Inferior parietal cortex (tissue), 1 donor: ENCODE measurements around the gene ATF6.
"Not testable (repeated sequence)": the region's sequence is repeated elsewhere in the genome, so short reads cannot be mapped to it uniquely, and the experiment has no call there.

Experiments
- DNase-seq: peaks from one replicate; pipeline ENCODE4 v3.0.0-alpha.2; 2016; ENCODE audit errors: extremely low spot score

Gene ATF6

DNA sequence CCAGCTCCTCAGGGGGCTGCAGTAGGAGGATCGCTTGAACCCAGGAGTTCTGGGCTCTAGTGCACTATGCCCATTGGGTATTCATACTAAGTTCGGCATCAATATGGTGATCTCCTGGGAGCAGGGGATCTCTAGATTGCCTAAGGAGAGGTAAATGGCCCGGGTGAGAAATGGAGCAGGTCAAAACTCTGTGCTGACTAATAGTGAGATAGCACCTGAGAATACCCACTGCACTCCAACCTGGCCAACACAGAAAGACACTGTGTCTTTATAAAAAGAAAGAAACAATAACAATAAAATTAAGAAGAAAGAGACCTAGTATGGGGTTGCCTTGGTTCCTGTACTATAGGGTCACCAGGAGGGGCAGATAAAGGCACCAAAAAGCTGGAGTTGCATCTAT lies 30.3 kb upstream of the ATF6 start:
- DNase-seq: no peak

- no peak for DNase-seq
Observed at GRCh38 chr1:161736335-161736969, 29.7 kb upstream of the ATF6 start.

DNA sequence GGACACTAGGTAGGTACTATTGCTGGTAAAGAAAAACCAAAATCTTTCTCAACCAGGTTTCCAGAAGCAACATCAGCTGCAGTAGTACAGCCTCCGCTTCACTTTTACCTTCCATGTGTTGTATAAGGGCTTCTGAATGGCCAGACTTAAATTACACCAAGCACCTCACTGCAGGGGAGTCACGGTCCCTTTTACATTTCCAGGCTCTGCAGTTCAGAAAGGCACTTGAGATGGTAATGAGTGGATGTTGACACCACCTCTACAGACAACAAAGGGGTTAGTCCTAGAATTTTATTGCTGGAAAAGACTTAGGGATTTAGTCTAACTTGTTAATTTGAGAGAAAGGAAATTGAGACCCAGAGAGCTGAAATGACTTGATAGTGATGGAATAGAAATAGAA lies 28.5 kb upstream of the ATF6 start:
- DNase-seq: no peak

DNA sequence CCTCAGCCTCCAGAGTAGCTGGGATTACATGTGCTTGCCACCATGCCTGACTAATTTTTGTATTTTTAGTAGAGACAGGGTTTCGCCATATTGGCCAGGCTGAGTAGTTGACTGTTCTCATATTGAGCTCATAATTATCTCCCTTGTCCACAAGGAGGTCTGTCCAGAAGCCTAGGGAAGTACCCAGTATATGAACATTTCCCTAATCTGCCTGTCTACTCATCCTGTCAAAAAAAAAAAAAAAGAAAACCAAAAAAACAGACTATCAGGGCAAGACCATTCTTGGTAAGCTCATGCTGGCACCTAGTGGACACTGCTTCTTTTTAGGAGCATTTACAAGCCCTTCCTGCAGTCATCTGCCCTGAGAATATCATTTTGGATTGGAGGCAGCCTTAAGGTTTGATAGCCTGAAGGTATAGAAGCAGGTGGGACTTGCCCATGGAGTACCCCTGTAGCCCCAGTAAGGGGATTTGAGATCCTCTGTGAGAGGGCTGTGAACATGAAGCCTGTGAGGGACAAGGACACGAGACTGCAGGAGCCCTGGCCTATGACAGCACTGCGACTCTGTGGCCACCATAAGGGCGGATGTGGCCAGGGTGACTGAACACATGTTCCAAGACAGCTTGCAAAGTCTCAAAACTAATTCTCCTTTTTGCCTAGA lies 27.4 kb upstream of the ATF6 start:
- peak; percentile 47 for DNase-seq

- no peak for DNase-seq
Observed at GRCh38 chr1:161739865-161740566, 26.1 kb upstream of the ATF6 start.

DNA sequence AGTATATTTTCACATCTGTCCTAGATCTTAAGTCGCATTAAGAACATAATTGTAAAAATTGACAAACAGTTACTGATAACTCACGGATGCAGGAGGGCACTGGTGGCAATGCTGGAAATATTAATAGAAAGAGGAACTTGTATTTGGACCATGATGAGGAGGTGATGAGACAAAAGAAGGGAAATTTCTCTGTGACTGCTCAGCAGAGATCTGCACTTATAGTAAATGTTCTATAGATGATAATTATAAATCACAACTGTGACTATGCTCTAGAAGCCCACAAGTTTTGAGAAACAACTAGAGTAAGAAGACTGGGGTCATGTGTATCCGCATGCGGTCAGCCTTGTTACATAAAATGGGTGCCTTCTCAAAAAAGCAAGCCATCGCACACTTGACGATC lies 25.2 kb upstream of the ATF6 start:
- DNase-seq: no peak

- DNase-seq: no peak
Observed at GRCh38 chr1:161743231-161743630, 22.9 kb upstream of the ATF6 start.

GRCh38 chr1:161747801-161748200 lies 18.3 kb upstream of the ATF6 start:
- DNase-seq: no peak

DNA sequence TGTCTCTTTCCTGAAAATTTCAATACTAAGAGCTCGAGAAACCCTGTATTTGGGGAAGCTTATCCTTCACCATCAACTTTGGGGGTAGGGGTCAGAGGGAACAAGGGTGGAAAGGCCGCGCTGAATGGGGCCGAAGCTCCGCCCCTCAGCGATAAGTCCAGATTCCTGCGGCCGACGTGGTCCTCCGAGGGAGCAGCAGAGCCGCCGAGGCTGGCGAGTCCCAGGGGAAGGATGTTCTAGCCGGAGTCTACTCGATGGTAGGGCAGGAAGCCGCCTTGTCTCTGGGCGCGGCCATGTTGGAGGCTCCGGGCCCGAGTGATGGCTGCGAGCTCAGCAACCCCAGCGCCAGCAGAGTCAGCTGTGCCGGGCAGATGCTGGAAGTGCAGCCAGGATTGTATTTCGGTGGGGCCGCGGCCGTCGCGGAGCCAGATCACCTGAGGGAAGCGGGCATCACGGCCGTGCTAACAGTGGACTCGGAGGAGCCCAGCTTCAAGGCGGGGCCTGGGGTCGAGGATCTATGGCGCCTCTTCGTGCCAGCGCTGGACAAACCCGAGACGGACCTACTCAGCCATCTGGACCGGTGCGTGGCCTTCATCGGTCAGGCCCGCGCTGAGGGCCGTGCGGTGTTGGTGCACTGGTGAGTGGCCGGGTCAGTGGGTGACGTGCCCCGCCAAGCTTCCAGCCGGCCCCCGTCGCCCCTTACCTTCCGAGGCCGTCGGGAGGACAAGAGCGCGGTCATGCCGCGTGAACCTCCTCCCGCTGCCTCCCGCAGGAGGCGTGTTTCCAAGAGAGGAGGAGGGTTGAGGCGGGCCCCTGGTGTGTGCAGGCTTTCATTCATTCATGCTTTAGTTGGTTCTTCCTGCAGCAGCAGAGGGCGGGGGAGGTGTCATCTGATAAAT lies 16.4 kb upstream of the ATF6 start, which contains the start of gene DUSP12:
Gene DUSP12, plus strand, starts transcription at position 278 of the 899 bp plus-strand sequence. Its CDS starts 16 bp downstream, at position 294.
- peak; percentile 92 for DNase-seq

- DNase-seq: no peak
Observed at GRCh38 chr1:161763522-161764098, 2.5 kb upstream of the ATF6 start.

GRCh38 chr1:161768461-161768860 lies 2.3 kb downstream of the ATF6 start:
- DNase-seq: no peak

DNA sequence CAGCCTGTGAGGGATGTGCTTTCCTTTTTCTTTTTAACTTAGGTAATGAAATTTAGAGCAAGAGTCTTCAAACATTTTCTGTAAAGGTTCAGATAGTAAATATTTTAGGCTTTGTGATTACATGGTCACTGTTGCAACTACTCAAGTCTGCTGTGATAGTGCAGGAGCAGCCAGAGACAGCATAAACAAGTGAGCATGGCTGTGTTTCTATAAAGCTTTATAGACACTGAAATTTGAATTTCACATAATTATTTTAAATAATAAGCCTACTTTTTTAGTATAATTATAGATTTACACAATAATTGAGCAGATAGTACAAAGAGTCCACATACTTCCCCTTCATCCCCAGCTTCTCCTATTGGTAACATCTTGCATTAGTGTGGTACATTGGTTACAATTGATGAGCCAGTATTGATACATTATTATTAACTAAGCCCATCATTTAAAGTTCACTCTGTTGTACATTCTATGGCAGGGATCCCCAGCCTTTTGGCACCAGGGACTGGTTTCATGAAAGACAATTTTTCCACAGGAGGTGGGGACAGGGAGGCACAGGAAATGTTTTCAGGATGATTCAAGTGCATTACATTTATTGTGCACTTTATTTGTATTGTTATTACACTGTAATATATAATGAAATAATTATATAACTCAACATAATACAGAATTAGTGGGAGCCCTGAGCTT lies 3.0 kb downstream of the ATF6 start:
- DNase-seq: no peak

DNA sequence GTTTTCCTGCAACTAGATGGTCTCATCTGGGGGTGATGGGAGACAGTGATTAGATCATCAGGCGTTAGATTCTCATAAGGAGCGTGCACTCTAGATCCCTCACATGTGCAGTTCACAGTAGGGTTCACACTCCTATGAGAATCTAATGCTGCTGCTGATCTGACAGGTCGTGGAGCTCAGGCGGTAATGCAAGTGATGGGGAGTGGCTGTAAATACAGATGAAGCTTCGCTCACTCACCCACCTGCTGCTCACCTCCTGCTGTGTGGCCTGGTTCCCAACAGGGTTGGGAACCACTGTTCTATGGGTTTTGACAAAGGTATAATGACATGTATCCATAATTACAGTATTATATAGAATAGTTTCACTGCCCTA lies 3.5 kb downstream of the ATF6 start:
- not testable (repeated sequence) for DNase-seq

- DNase-seq: no peak
Observed at GRCh38 chr1:161770250-161770649, 4.1 kb downstream of the ATF6 start.

DNA sequence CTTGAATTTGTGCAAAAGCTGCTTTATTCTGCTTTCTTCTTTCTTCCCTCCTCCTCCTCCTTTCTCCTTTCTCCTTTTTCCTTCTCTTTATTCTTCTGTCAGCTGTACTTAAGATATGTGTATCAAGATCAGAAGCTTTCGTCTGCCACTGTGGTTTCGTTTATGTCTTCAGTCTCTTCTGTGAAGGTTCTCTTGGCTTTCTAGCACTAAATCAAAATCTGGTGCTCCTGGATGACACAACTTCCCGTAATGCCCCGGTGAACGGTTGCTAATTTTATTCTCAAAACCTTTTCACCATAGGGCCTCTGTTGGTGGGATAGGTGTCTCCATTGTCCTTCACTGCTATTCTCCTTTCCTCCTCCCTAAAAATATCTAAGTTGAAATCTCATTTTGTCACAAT lies 5.0 kb downstream of the ATF6 start:
- DNase-seq: no peak

GRCh38 chr1:161771973-161772372 lies 5.9 kb downstream of the ATF6 start:
- DNase-seq: no peak

DNA sequence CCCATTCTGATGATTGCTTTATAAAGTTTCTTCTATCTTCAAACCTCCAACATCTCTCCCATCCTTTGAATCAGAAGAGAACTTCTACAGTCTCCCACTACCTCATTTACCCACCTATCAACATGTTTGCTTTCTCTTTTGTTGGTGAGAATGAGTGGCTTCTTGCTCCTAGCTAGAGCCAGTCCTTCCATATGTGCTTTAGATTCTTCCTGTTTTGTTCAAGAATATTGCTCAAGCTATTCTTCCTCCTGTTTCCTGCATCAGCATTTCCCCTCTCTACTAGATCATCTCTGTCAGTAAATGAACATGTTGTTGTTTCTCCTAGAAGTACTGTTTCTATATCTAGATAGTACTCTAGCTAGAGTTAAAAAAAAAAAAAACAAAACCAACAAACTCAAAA lies 6.3 kb downstream of the ATF6 start:
- DNase-seq: no peak

- no peak for DNase-seq
Observed at GRCh38 chr1:161773791-161774190, 7.7 kb downstream of the ATF6 start.

- DNase-seq: no peak
Observed at GRCh38 chr1:161777261-161777660, 11.1 kb downstream of the ATF6 start.

- no peak for DNase-seq
Observed at GRCh38 chr1:161778522-161778921, 12.4 kb downstream of the ATF6 start.

- DNase-seq: no peak
Observed at GRCh38 chr1:161779393-161779792, 13.3 kb downstream of the ATF6 start.
